ENCODE results near the gene CYTIP. TPM values are rescaled to one million over a fixed set of nuclear protein-coding genes. Genes with fewer than 3 reads are reported as not detected.

Gene CYTIP
- total and polyA plus RNA-seq, 9 of the 15 experiments (the other 6 are each of a cell fraction or from before 2014, with no cell fraction given), result 0.03 to 0.35 (median 0.26) TPM; not detected in 1

- Histone ChIP-seq H3K9me1 (ENCODE audit: control insufficient read depth, insufficient read depth, low read length) (no peaks in the 10 kb centered on the region), H3K4me1 (replicated peaks in 1 of 2; ENCODE audit: control insufficient read depth in 2 of 2, insufficient read depth in 2 of 2, low read length in 2 of 2) (no peaks in the 10 kb centered on the region), H2AFZ (ENCODE audit: low read depth, low read length) (no peak overlapping the region), H3K9ac (ENCODE audit: insufficient read depth in 1 of 2, low read depth in 2 of 2, low read length in 2 of 2) (no peak overlapping the region), H3K36me3 (ENCODE audit: control insufficient read depth, insufficient read depth, low read length) (no peaks in the 10 kb centered on the region), H3K4me2 (ENCODE audit: insufficient read depth, low read length) (no peak overlapping the region), H3K79me2 (ENCODE audit: control insufficient read depth, insufficient read depth, low read length) (no peaks in the 10 kb centered on the region), H4K20me1 (replicated peaks; ENCODE audit: control insufficient read depth, insufficient read depth, low read length) (no peaks in the 10 kb centered on the region), H3K27ac (ENCODE audit: extremely low read depth, low read depth, low read length) (no peak overlapping the region), H3K27me3 (ENCODE audit: control insufficient read depth in 2 of 2, insufficient read depth in 2 of 2, low read length in 2 of 2) (no peaks in the 10 kb centered on the region), H3K9me3 (replicated peaks; ENCODE audit: control insufficient read depth, insufficient read depth, low read depth, low read length) (0 out of 2 replicates have a peak, but pooled peaks cover 5% of the 10 kb centered on the region), H3K4me3 (no peak overlapping the region)
- CTCF ChIA-PET (ENCODE audit: low intra/inter-chr PET ratio), result interaction anchor here (0.6 kb wide), 1 partner anchor 802 kb away, joined by 3 read pairs; no protein-coding TSS in a partner anchor
- BruUV-seq (replicated peaks), result no TSS peak
- ATAC-seq, result no peak
- WGBS (ENCODE audit: insufficient coverage, low coverage, missing lambda C conversion rate), result 0% methylated on average over 1 of the region's 1 CpG
- DNase-seq (ENCODE audit: extremely low read depth in 1 of 4, low spot score in 3 of 4), result no peak
- POLR2A ChIA-PET, result no interaction called here
- TF ChIP-seq HDAC1 (IDR thresholded peaks at IDR 0.05), result no peak
- TF ChIP-seq ZFP36 (IDR thresholded peaks at IDR 0.05; ENCODE audit: low read depth, low read length, partially characterized antibody), result peak; percentile 59
- TF ChIP-seq CBX3 (IDR thresholded peaks at IDR 0.05; ENCODE audit: borderline replicate concordance in 1 of 2, low read length in 2 of 2), result peak in 1 of 2 experiments; percentile 77; a peak in 1 of 3 replicates
- peak; percentile 75; the same call in 1 of the 2 replicates for TF ChIP-seq CBX1 (IDR thresholded peaks at IDR 0.05; ENCODE audit: low read depth)
- TF ChIP-seq CBX5 (IDR thresholded peaks at IDR 0.05; ENCODE audit: borderline replicate concordance, low read depth), result peak; percentile 93
- TF ChIP-seq ZNF3 (CRISPR knock-in tag; IDR thresholded peaks at IDR 0.05), result no peak
- TF ChIP-seq ZNF717 (CRISPR knock-in tag; IDR thresholded peaks at IDR 0.05), result no peak
- peak; percentile 62; the same call in 1 of the 2 replicates for TF ChIP-seq TRIM28 (IDR thresholded peaks at IDR 0.05)
- TF ChIP-seq TAF9B (IDR thresholded peaks at IDR 0.05; ENCODE audit: partially characterized antibody), result no peak
- in situ Hi-C loops (cut with MboI), result no loop called here
- no peak for FAIRE-seq
- intact Hi-C loops (cut with micrococcal nuclease), result no loop called here
These were observed 68.5 kb downstream of the CYTIP start for GRCh38 chr2:157375384-157375783.
